Fibroblast of lung (primary cell): ENCODE results near the gene CIAO3. TPM values are rescaled to one million over a fixed set of nuclear protein-coding genes. Genes with fewer than 3 reads are reported as not detected.

Experiments used
- DNase-seq, 2 donors: peaks; one replicate each; pipeline versions ENCODE4 v3.0.0 to v3.0.0-alpha.2; 2010; ENCODE audit warnings: low read depth in 2 of 2
- H2AFZ ChIP-seq: 2 replicates; pipeline ENCODE4 v1.5.1; 2012; ENCODE audit warnings: low read length, control low read depth, inconsistent platforms
- H3K27ac ChIP-seq: 2 replicates; pipeline ENCODE4 v1.5.1; 2011; ENCODE audit warnings: low read length, control low read depth; ENCODE audit not compliant: insufficient read depth
- H3K27me3 ChIP-seq: 2 replicates; pipeline ENCODE4 v1.5.1; 2011; ENCODE audit warnings: mild to moderate bottlenecking, low read length; ENCODE audit not compliant: control insufficient read depth, insufficient read depth
- H3K36me3 ChIP-seq: 2 replicates; pipeline ENCODE4 v1.5.1; 2011; ENCODE audit warnings: low read length; ENCODE audit not compliant: control insufficient read depth, insufficient read depth
- H3K4me1 ChIP-seq: 2 replicates; pipeline ENCODE4 v1.5.1; 2011; ENCODE audit warnings: low read length; ENCODE audit not compliant: control insufficient read depth, insufficient read depth; ENCODE audit errors: extremely low read depth
- H3K4me2 ChIP-seq: 2 replicates; pipeline ENCODE4 v1.5.1; 2011; ENCODE audit warnings: low read length, control low read depth; ENCODE audit not compliant: insufficient read depth; ENCODE audit errors: extremely low read depth
- H3K4me3 ChIP-seq, 4 experiments: fragments of 200-600 bp in 1 of 4; sonication (generic) in 1 of 4; replicated peaks in 1 of 4; 2 replicates each; pipeline ENCODE4 v1.5.1; 2011 to 2016; ENCODE audit warnings: low read length in 4 of 4, low read depth in 3 of 4, mild to moderate bottlenecking in 3 of 4, control low read depth in 2 of 4, inconsistent platforms in 1 of 4, mixed read lengths in 1 of 4; ENCODE audit not compliant: insufficient read depth in 1 of 4; ENCODE audit errors: control extremely low read depth in 1 of 4
- H3K79me2 ChIP-seq: 2 replicates; pipeline ENCODE4 v1.5.1; 2012; ENCODE audit warnings: mild to moderate bottlenecking, low read length, inconsistent platforms; ENCODE audit not compliant: control insufficient read depth, insufficient read depth
- H3K9ac ChIP-seq: 2 replicates; pipeline ENCODE4 v1.5.1; 2011; ENCODE audit warnings: mild to moderate bottlenecking, low read length, control low read depth; ENCODE audit not compliant: insufficient read depth
- H3K9me3 ChIP-seq: 2 replicates; pipeline ENCODE4 v1.5.1; 2012; ENCODE audit warnings: low read depth, low read length; ENCODE audit not compliant: control insufficient read depth, insufficient read depth
- H4K20me1 ChIP-seq: 2 replicates; pipeline ENCODE4 v1.5.1; 2011; ENCODE audit warnings: low read length; ENCODE audit not compliant: control insufficient read depth, insufficient read depth; ENCODE audit errors: extremely low read depth
- EZH2 ChIP-seq: IDR thresholded peaks from 2 replicates; pipeline ENCODE4 v1.5.1; 2012; ENCODE audit warnings: low read length, control low read depth, mild to moderate bottlenecking; ENCODE audit errors: missing control alignments
- polyA plus RNA-seq, 2 donors: library from polyadenylated mRNA; depleted of rRNA in 1 of 2; stranded (reverse) in 1 of 2; unstranded in 1 of 2; fragments of >200 nt; gene quantifications; 2 replicates each; pipeline ENCODE4 v1.2.1, GENCODE V29; 2011 to 2012; ENCODE audit warnings: missing spikeins in 1 of 2
- total RNA-seq: library from RNA; depleted of rRNA; stranded (reverse); fragments of >200 nt; gene quantifications from 2 replicates; pipeline ENCODE4 v1.2.1, GENCODE V29; 2014
- TF ChIP-seq, protein P1 (sequence below), 2 donors: IDR thresholded peaks in 1 of 2; conservative IDR thresholded peaks in 1 of 2; 1 replicate in 1 of 2; 2 replicates in 1 of 2; pipeline ENCODE4 v1.5.1; 2011 to 2012; ENCODE audit warnings: low read length in 2 of 2, control low read depth in 1 of 2, inconsistent platforms in 1 of 2, low read depth in 1 of 2, mild to moderate bottlenecking in 1 of 2

The CIAO3 gene
- total and polyA plus RNA-seq, 2 donors (not counting 1 experiment from before 2014, with no cell fraction given), result 9.3 to 31.0 TPM

DNA sequence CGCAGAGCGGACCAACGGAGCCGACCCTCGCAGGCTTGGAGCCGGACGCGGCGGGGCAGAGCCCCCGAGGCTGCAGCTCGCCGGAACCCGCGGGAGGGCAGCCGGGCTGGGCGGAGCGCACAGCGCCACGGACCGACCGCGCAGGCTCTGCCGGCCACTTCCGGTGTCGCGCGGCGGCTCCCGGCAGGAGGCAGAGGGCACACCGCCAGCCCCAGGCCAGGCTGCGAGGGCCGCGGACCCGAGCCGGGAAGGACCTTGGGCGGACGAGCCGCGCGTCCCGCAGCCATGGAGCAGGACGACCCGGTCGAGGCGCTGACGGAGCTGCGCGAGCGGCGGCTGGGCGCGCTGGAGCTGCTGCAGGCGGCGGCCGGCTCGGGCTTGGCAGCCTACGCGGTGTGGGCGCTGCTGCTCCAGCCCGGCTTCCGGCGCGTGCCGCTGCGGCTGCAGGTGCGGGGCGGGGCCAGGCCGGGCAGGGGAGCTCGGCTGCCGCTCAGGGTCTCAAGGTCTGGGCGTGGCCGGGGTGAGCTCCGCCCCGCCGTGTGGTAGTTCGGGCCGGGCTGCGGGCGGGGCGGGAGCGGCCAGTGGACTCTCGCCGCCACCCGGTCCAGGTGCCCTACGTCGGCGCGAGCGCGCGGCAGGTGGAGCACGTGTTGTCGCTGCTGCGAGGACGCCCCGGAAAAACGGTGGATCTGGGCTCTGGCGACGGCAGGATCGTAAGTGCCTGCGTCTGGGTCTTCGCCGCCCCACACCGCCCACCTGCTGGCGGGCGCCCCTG, 19.6 kb downstream of the CIAO3 start, which contains the start of gene ANTKMT:
TSS of gene ANTKMT (plus strand) at position 157 of the 775 bp plus-strand sequence. CDS start at position 286, 129 bp downstream.
- peak; percentile 68 to 73 for DNase-seq
- H3K4me1 ChIP-seq, result peaks cover 11% of the 10 kb centered on the region
- peaks cover 2% of the 10 kb centered on the region for H3K36me3 ChIP-seq
- peak within 1 kb of the TSS; percentile 74 for H3K27ac ChIP-seq
- peak within 1 kb of the TSS; percentile 75 for H3K4me2 ChIP-seq
- H2AFZ ChIP-seq, result peak within 1 kb of the TSS; percentile 76
- H3K9me3 ChIP-seq, result no peaks in the 10 kb centered on the region
- no peaks in the 10 kb centered on the region for H4K20me1 ChIP-seq
- no peak for TF ChIP-seq EZH2
- TF ChIP-seq, protein P1, sequence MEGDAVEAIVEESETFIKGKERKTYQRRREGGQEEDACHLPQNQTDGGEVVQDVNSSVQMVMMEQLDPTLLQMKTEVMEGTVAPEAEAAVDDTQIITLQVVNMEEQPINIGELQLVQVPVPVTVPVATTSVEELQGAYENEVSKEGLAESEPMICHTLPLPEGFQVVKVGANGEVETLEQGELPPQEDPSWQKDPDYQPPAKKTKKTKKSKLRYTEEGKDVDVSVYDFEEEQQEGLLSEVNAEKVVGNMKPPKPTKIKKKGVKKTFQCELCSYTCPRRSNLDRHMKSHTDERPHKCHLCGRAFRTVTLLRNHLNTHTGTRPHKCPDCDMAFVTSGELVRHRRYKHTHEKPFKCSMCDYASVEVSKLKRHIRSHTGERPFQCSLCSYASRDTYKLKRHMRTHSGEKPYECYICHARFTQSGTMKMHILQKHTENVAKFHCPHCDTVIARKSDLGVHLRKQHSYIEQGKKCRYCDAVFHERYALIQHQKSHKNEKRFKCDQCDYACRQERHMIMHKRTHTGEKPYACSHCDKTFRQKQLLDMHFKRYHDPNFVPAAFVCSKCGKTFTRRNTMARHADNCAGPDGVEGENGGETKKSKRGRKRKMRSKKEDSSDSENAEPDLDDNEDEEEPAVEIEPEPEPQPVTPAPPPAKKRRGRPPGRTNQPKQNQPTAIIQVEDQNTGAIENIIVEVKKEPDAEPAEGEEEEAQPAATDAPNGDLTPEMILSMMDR (conservative IDR thresholded peaks at IDR 0.05 in 1 of 2, IDR thresholded peaks at IDR 0.05 in 1 of 2; ENCODE audit: low read depth in 1 of 2, low read length in 2 of 2), result no peak
- no peaks in the 10 kb centered on the region for H3K79me2 ChIP-seq
- peak within 1 kb of the TSS; percentile 75 for H3K9ac ChIP-seq
- peak within 1 kb of the TSS; percentile 63 to 88 (median 76) for H3K4me3 ChIP-seq
- no peaks in the 10 kb centered on the region for H3K27me3 ChIP-seq

DNA sequence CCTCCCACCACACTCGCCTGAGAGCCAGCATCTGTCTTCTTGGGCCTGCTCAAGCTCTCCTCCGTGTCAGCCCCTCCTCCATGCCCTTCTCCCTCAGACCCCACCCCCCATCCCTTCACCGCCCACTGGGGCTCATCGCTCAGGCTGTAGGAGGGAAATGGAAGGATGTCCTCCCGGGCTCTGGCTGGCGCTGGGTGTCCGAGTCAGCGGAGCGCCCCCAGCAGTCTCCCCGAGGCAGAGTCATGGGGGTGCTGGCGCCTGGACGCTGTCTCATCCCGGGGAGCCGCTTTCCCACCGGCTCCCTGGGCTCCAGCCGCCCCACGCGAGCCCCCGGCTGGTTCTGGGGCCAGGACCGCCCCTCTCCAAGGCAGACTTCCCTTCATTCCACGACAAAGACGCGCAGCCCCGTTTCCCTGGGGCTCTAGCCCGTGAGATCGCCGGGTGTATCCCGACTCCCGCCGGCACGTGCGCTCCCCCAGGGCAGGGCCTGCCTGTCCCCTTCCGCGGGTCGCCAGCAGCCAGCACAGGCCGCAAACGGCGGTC, 20.3 kb downstream of the CIAO3 start:
- peak; percentile 59 to 73 for DNase-seq
- TF ChIP-seq, protein P1 (conservative IDR thresholded peaks at IDR 0.05 in 1 of 2, IDR thresholded peaks at IDR 0.05 in 1 of 2; ENCODE audit: low read depth in 1 of 2, low read length in 2 of 2), result peak in 1 of 2 donors; percentile 27
- no peak for TF ChIP-seq EZH2

DNA sequence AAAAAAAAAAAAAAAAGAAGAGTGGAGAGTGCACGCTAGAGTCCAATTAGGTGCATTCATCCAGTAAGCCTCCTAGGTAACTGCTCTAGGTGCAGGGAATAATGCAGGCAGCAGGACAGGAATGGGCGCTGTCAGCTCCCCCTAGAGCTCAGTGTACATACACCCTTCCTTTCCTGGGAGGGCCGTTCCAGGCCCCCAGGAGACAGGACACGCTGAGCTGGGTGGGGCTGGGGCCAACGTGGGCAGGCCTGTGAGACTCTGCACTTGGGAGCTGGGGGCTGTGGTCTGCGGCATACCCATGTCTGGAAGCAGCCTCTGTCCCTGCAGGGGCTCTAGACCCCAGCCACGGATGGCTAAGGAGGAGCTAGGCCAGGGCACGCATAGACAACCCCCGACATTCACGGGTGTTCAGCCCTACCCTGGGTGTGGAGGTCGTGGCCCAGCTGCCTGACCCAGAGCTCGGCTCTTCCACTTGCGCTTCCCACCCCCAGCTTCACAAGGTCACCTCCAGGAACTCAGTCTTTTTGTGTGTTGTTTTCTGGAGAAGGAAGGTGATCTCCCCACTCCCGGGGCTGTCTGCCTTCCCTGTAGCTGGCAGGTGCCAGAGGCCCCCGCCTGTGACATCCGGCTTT, 20.9 kb downstream of the CIAO3 start:
- TF ChIP-seq EZH2, result no peak
- TF ChIP-seq, protein P1 (conservative IDR thresholded peaks at IDR 0.05 in 1 of 2, IDR thresholded peaks at IDR 0.05 in 1 of 2; ENCODE audit: low read depth in 1 of 2, low read length in 2 of 2), result peak; percentile 7 to 14
- no peak for DNase-seq
- Histone ChIP-seq H3K36me3 (peaks cover 2% of the 10 kb centered on the region), H3K27ac (peak overlapping the region; percentile 74), H3K4me1 (peaks cover 11% of the 10 kb centered on the region), H3K79me2 (no peaks in the 10 kb centered on the region), H3K27me3 (no peaks in the 10 kb centered on the region), H3K9ac (peak overlapping the region; percentile 75), H3K9me3 (no peaks in the 10 kb centered on the region), H2AFZ (no peak overlapping the region), H4K20me1 (no peaks in the 10 kb centered on the region), H3K4me3 (peak overlapping the region; percentile 63 to 88 (median 76)), H3K4me2 (peak overlapping the region; percentile 67)

More for the DNA sequence above, 20.3 kb downstream of the CIAO3 start:
- Histone ChIP-seq H2AFZ (peak overlapping the region; percentile 76), H4K20me1 (no peaks in the 10 kb centered on the region), H3K9ac (peak overlapping the region; percentile 75), H3K9me3 (no peaks in the 10 kb centered on the region), H3K79me2 (no peaks in the 10 kb centered on the region), H3K27ac (peak overlapping the region; percentile 74), H3K4me3 (peak overlapping the region; percentile 63 to 88 (median 76)), H3K36me3 (peaks cover 2% of the 10 kb centered on the region), H3K27me3 (no peaks in the 10 kb centered on the region), H3K4me1 (peaks cover 11% of the 10 kb centered on the region), H3K4me2 (peak overlapping the region; percentile 67)
